ENCODE data around the gene LEMD3.
A peak's percentile ranks its signal among the peaks of the same experiment; 100 is the strongest.

The LEMD3 gene

GRCh38 chr12:65140738-65141137, 28.6 kb upstream of the LEMD3 start:
- no peaks in the 10 kb centered on the region for H3K79me2 ChIP-seq (ENCODE audit: control insufficient read depth, insufficient read depth, low read length, unreplicated experiment)
- peaks cover 93% of the 10 kb centered on the region for H3K27me3 ChIP-seq (ENCODE audit: insufficient read depth, low read length)
- H3K4me1 ChIP-seq (ENCODE audit: control insufficient read depth, insufficient read depth, low read length, unreplicated experiment), result no peaks in the 10 kb centered on the region
- H2AFZ ChIP-seq (ENCODE audit: low read length, unreplicated experiment), result no peak overlapping the region
- H3K27ac ChIP-seq (ENCODE audit: low read depth, low read length), result no peak overlapping the region
- no peak overlapping the region for H3K4me3 ChIP-seq (ENCODE audit: low read depth, low read length)
- H3K36me3 ChIP-seq (ENCODE audit: insufficient read depth, low read length), result no peaks in the 10 kb centered on the region

- Histone ChIP-seq H3K4me1 (ENCODE audit: control insufficient read depth, insufficient read depth, low read length, unreplicated experiment) (no peaks in the 10 kb centered on the region), H3K79me2 (ENCODE audit: control insufficient read depth, insufficient read depth, low read length, unreplicated experiment) (no peaks in the 10 kb centered on the region), H3K27ac (ENCODE audit: low read depth, low read length) (no peak overlapping the region), H3K4me3 (ENCODE audit: low read depth, low read length) (no peak overlapping the region), H2AFZ (ENCODE audit: low read length, unreplicated experiment) (no peak overlapping the region), H3K27me3 (ENCODE audit: insufficient read depth, low read length) (peaks cover 50% of the 10 kb centered on the region), H3K36me3 (ENCODE audit: insufficient read depth, low read length) (no peaks in the 10 kb centered on the region)
Observed at GRCh38 chr12:65147312-65147905, 22.0 kb upstream of the LEMD3 start.

GRCh38 chr12:65152012-65152411, 17.4 kb upstream of the LEMD3 start:
- Histone ChIP-seq H3K4me3 (ENCODE audit: low read depth, low read length) (no peak overlapping the region), H3K36me3 (ENCODE audit: insufficient read depth, low read length) (no peaks in the 10 kb centered on the region), H3K27ac (ENCODE audit: low read depth, low read length) (no peak overlapping the region), H3K4me1 (ENCODE audit: control insufficient read depth, insufficient read depth, low read length, unreplicated experiment) (peaks cover 8% of the 10 kb centered on the region), H3K79me2 (ENCODE audit: control insufficient read depth, insufficient read depth, low read length, unreplicated experiment) (no peaks in the 10 kb centered on the region), H3K27me3 (ENCODE audit: insufficient read depth, low read length) (peaks cover 7% of the 10 kb centered on the region; the same call in 1 of the 2 replicates), H2AFZ (ENCODE audit: low read length, unreplicated experiment) (no peak overlapping the region)

GRCh38 chr12:65152596-65152995, 16.8 kb upstream of the LEMD3 start:
- Histone ChIP-seq H3K4me1 (ENCODE audit: control insufficient read depth, insufficient read depth, low read length, unreplicated experiment) (peaks cover 8% of the 10 kb centered on the region), H2AFZ (ENCODE audit: low read length, unreplicated experiment) (no peak overlapping the region), H3K27me3 (ENCODE audit: insufficient read depth, low read length) (peaks cover 7% of the 10 kb centered on the region; the same call in 1 of the 2 replicates), H3K36me3 (ENCODE audit: insufficient read depth, low read length) (no peaks in the 10 kb centered on the region), H3K79me2 (ENCODE audit: control insufficient read depth, insufficient read depth, low read length, unreplicated experiment) (no peaks in the 10 kb centered on the region), H3K4me3 (ENCODE audit: low read depth, low read length) (no peak overlapping the region), H3K27ac (ENCODE audit: low read depth, low read length) (no peak overlapping the region)

GRCh38 chr12:65155784-65156183, 13.6 kb upstream of the LEMD3 start:
- Histone ChIP-seq H3K27me3 (ENCODE audit: insufficient read depth, low read length) (peaks cover 9% of the 10 kb centered on the region), H3K36me3 (ENCODE audit: insufficient read depth, low read length) (no peaks in the 10 kb centered on the region), H3K4me1 (ENCODE audit: control insufficient read depth, insufficient read depth, low read length, unreplicated experiment) (peaks cover 8% of the 10 kb centered on the region), H3K4me3 (ENCODE audit: low read depth, low read length) (no peak overlapping the region), H2AFZ (ENCODE audit: low read length, unreplicated experiment) (peak overlapping the region; percentile 83), H3K27ac (ENCODE audit: low read depth, low read length) (no peak overlapping the region), H3K79me2 (ENCODE audit: control insufficient read depth, insufficient read depth, low read length, unreplicated experiment) (no peaks in the 10 kb centered on the region)

- H3K4me1 ChIP-seq (ENCODE audit: control insufficient read depth, insufficient read depth, low read length, unreplicated experiment), result peaks cover 8% of the 10 kb centered on the region
- 0 out of 2 replicates have a peak overlapping the region, but pooled peaks have one; percentile 5 for H3K27ac ChIP-seq (ENCODE audit: low read depth, low read length)
- H3K36me3 ChIP-seq (ENCODE audit: insufficient read depth, low read length), result no peaks in the 10 kb centered on the region
- H3K27me3 ChIP-seq (ENCODE audit: insufficient read depth, low read length), result peaks cover 9% of the 10 kb centered on the region
- no peaks in the 10 kb centered on the region for H3K79me2 ChIP-seq (ENCODE audit: control insufficient read depth, insufficient read depth, low read length, unreplicated experiment)
- H3K4me3 ChIP-seq (ENCODE audit: low read depth, low read length), result no peak overlapping the region
- H2AFZ ChIP-seq (ENCODE audit: low read length, unreplicated experiment), result peak overlapping the region; percentile 83
Observed at GRCh38 chr12:65156366-65156841, 13.0 kb upstream of the LEMD3 start.

- no peak overlapping the region for H2AFZ ChIP-seq (ENCODE audit: low read length, unreplicated experiment)
Observed at GRCh38 chr12:65157091-65157490, 12.3 kb upstream of the LEMD3 start.

GRCh38 chr12:65162609-65163008, 6.8 kb upstream of the LEMD3 start:
- Histone ChIP-seq H3K4me1 (ENCODE audit: control insufficient read depth, insufficient read depth, low read length, unreplicated experiment) (no peaks in the 10 kb centered on the region), H3K4me3 (ENCODE audit: low read depth, low read length) (no peak overlapping the region), H3K36me3 (ENCODE audit: insufficient read depth, low read length) (no peaks in the 10 kb centered on the region), H2AFZ (ENCODE audit: low read length, unreplicated experiment) (no peak overlapping the region), H3K27me3 (ENCODE audit: insufficient read depth, low read length) (peaks cover 15% of the 10 kb centered on the region), H3K79me2 (ENCODE audit: control insufficient read depth, insufficient read depth, low read length, unreplicated experiment) (no peaks in the 10 kb centered on the region), H3K27ac (ENCODE audit: low read depth, low read length) (no peak overlapping the region)

More at GRCh38 chr12:65157091-65157490, 12.3 kb upstream of the LEMD3 start:
- H3K27ac ChIP-seq (ENCODE audit: low read depth, low read length), result no peak overlapping the region
- peaks cover 8% of the 10 kb centered on the region for H3K4me1 ChIP-seq (ENCODE audit: control insufficient read depth, insufficient read depth, low read length, unreplicated experiment)
- H3K79me2 ChIP-seq (ENCODE audit: control insufficient read depth, insufficient read depth, low read length, unreplicated experiment), result no peaks in the 10 kb centered on the region
- H3K4me3 ChIP-seq (ENCODE audit: low read depth, low read length), result no peak overlapping the region
- H3K27me3 ChIP-seq (ENCODE audit: insufficient read depth, low read length), result peaks cover 11% of the 10 kb centered on the region
- no peaks in the 10 kb centered on the region for H3K36me3 ChIP-seq (ENCODE audit: insufficient read depth, low read length)

- H3K27ac ChIP-seq (ENCODE audit: low read depth, low read length), result no peak overlapping the region
- H3K27me3 ChIP-seq (ENCODE audit: insufficient read depth, low read length), result peaks cover 15% of the 10 kb centered on the region
- H3K4me3 ChIP-seq (ENCODE audit: low read depth, low read length), result no peak overlapping the region
- H2AFZ ChIP-seq (ENCODE audit: low read length, unreplicated experiment), result no peak overlapping the region
- H3K36me3 ChIP-seq (ENCODE audit: insufficient read depth, low read length), result no peaks in the 10 kb centered on the region
- H3K4me1 ChIP-seq (ENCODE audit: control insufficient read depth, insufficient read depth, low read length, unreplicated experiment), result no peaks in the 10 kb centered on the region
- H3K79me2 ChIP-seq (ENCODE audit: control insufficient read depth, insufficient read depth, low read length, unreplicated experiment), result peaks cover 10% of the 10 kb centered on the region
Observed at GRCh38 chr12:65164244-65164643, 5.1 kb upstream of the LEMD3 start.

- no peak overlapping the region for H2AFZ ChIP-seq (ENCODE audit: low read length, unreplicated experiment)
- H3K4me1 ChIP-seq (ENCODE audit: control insufficient read depth, insufficient read depth, low read length, unreplicated experiment), result no peaks in the 10 kb centered on the region
- H3K4me3 ChIP-seq (ENCODE audit: low read depth, low read length), result no peak overlapping the region
- H3K36me3 ChIP-seq (ENCODE audit: insufficient read depth, low read length), result no peaks in the 10 kb centered on the region
- peaks cover 14% of the 10 kb centered on the region for H3K79me2 ChIP-seq (ENCODE audit: control insufficient read depth, insufficient read depth, low read length, unreplicated experiment)
- H3K27ac ChIP-seq (ENCODE audit: low read depth, low read length), result no peak overlapping the region
- H3K27me3 ChIP-seq (ENCODE audit: insufficient read depth, low read length), result peaks cover 15% of the 10 kb centered on the region
Observed at GRCh38 chr12:65164774-65165173, 4.6 kb upstream of the LEMD3 start.

GRCh38 chr12:65168681-65169319, 583 bp upstream of the LEMD3 start:
- H3K27me3 ChIP-seq (ENCODE audit: insufficient read depth, low read length), result no peaks in the 10 kb centered on the region
- peak overlapping the region; percentile 100 for H2AFZ ChIP-seq (ENCODE audit: low read length, unreplicated experiment)
- peaks cover 7% of the 10 kb centered on the region for H3K4me1 ChIP-seq (ENCODE audit: control insufficient read depth, insufficient read depth, low read length, unreplicated experiment)
- peaks cover 52% of the 10 kb centered on the region for H3K79me2 ChIP-seq (ENCODE audit: control insufficient read depth, insufficient read depth, low read length, unreplicated experiment)
- peak overlapping the region; percentile 74 for H3K27ac ChIP-seq (ENCODE audit: low read depth, low read length)
- 0 out of 2 replicates have a peak, but pooled peaks cover 4% of the 10 kb centered on the region for H3K36me3 ChIP-seq (ENCODE audit: insufficient read depth, low read length)
- H3K4me3 ChIP-seq (ENCODE audit: low read depth, low read length), result peak overlapping the region; percentile 89

All from ACC112 (cell line).